IMR-90 (cell line): Measurements from ENCODE around the gene AUTS2. TPM values are rescaled to one million over a fixed set of nuclear protein-coding genes. Genes with fewer than 3 reads are reported as not detected.

Experiments used
- ATAC-seq: fragments of 200-7000 bp; cut with Tn5 transposase; 2 replicates; pipeline ENCODE4 v1.9.1; 2020; ENCODE audit warnings: low read depth, mild to moderate bottlenecking, moderate library complexity
- BruUV-seq: library from RNA; stranded (reverse); fragments of 400-500 nt; replicated peaks from 2 replicates; lab custom pipeline; 2021; lab: Mats Ljungman, UMichigan
- CTCF ChIA-PET: fragments of 300-600 bp; formaldehyde crosslinking; extraction: SDS; loops from one replicate; lab custom pipeline; 2021; ENCODE audit warnings: antibody characterized with exemption; lab: Yijun Ruan, JAX
- POLR2A ChIA-PET: fragments of 300-600 bp; sonication (Branson Sonifier 250); formaldehyde crosslinking; loops from one replicate; lab custom pipeline; 2022; ENCODE audit warnings: antibody characterized with exemption; ENCODE audit not compliant: unreplicated experiment; lab: Charles Lee
- DNase-seq: peaks from one replicate; pipeline ENCODE4 v3.0.0; 2013
- H2AFZ ChIP-seq: replicated peaks from 2 replicates; pipeline ENCODE3; 2013; ENCODE audit warnings: low read length, mild to moderate bottlenecking; ENCODE audit not compliant: poor library complexity
- H2AK5ac ChIP-seq: 2 replicates; pipeline ENCODE4 v1.6.1; 2013; ENCODE audit warnings: low read depth, low read length, inconsistent platforms
- H2AK9ac ChIP-seq: replicated peaks from 2 replicates; pipeline ENCODE3; 2013; ENCODE audit warnings: mild to moderate bottlenecking, low read depth, low read length, moderate library complexity; ENCODE audit not compliant: poor library complexity
- H2BK120ac ChIP-seq: 2 replicates; pipeline ENCODE4 v1.6.1; 2013; ENCODE audit warnings: low read depth, low read length, inconsistent platforms
- H2BK15ac ChIP-seq: 3 replicates; pipeline ENCODE4 v1.6.1; 2013; ENCODE audit warnings: low read depth, low read length, inconsistent platforms
- H2BK20ac ChIP-seq: 2 replicates; pipeline ENCODE4 v1.6.1; 2013; ENCODE audit warnings: low read depth, mild to moderate bottlenecking, inconsistent platforms, low read length, moderate library complexity
- H2BK5ac ChIP-seq: 2 replicates; pipeline ENCODE4 v1.6.1; 2013; ENCODE audit warnings: mild to moderate bottlenecking, low read depth, low read length, inconsistent platforms; ENCODE audit not compliant: poor library complexity, severe bottlenecking
- H3K14ac ChIP-seq: replicated peaks from 2 replicates; pipeline ENCODE4 v1.6.1; 2013; ENCODE audit warnings: low read depth, low read length, inconsistent platforms
- H3K18ac ChIP-seq: 2 replicates; pipeline ENCODE4 v1.6.1; 2013; ENCODE audit warnings: low read depth, low read length, control low read depth
- H3K23ac ChIP-seq: 2 replicates; pipeline ENCODE4 v1.6.1; 2013; ENCODE audit warnings: low read depth, low read length, inconsistent platforms
- H3K27ac ChIP-seq: 2 replicates; pipeline ENCODE4 v1.5.1; 2013; ENCODE audit warnings: mild to moderate bottlenecking, control low read depth, low read length; ENCODE audit not compliant: insufficient read depth
- H3K27me3 ChIP-seq: 2 replicates; pipeline ENCODE4 v1.6.1; 2013; ENCODE audit warnings: low read length; ENCODE audit not compliant: control insufficient read depth, insufficient read depth
- H3K36me3 ChIP-seq: 2 replicates; pipeline ENCODE4 v1.6.1; 2013; ENCODE audit warnings: low read length, mixed read lengths; ENCODE audit not compliant: control insufficient read depth, insufficient read depth
- H3K4ac ChIP-seq: 2 replicates; pipeline ENCODE4 v1.6.1; 2013; ENCODE audit warnings: low read depth, low read length, inconsistent platforms
- H3K4me1 ChIP-seq: 2 replicates; pipeline ENCODE4 v1.6.1; 2013; ENCODE audit warnings: low read length, mixed read lengths; ENCODE audit not compliant: control insufficient read depth, insufficient read depth
- H3K4me2 ChIP-seq: 2 replicates; pipeline ENCODE4 v1.6.1; 2013; ENCODE audit warnings: low read depth, mild to moderate bottlenecking, control low read depth, low read length, moderate library complexity
- H3K4me3 ChIP-seq: 2 replicates; pipeline ENCODE4 v1.5.1; 2013; ENCODE audit warnings: low read depth, mild to moderate bottlenecking, control low read depth, low read length, moderate library complexity; ENCODE audit not compliant: insufficient read depth
- H3K56ac ChIP-seq: 2 replicates; pipeline ENCODE4 v1.6.1; 2013; ENCODE audit warnings: low read length, inconsistent platforms; ENCODE audit not compliant: insufficient read depth; ENCODE audit errors: extremely low read depth
- H3K79me1 ChIP-seq, 2 experiments: 2 replicates each; pipeline ENCODE4 v1.6.1; 2013; ENCODE audit warnings: low read length in 2 of 2, inconsistent platforms in 1 of 2, low read depth in 1 of 2
- H3K9ac ChIP-seq: 2 replicates; pipeline ENCODE4 v1.6.1; 2013; ENCODE audit warnings: low read depth, low read length, control low read depth
- H3K9me1 ChIP-seq: 2 replicates; pipeline ENCODE4 v1.6.1; 2013; ENCODE audit warnings: low read length, inconsistent platforms; ENCODE audit not compliant: insufficient read depth
- H3K9me3 ChIP-seq: 2 replicates; pipeline ENCODE4 v1.6.1; 2013; ENCODE audit warnings: low read length; ENCODE audit not compliant: control insufficient read depth, insufficient read depth
- H4K20me1 ChIP-seq: 2 replicates; pipeline ENCODE4 v1.6.1; 2013; ENCODE audit warnings: low read length, inconsistent platforms; ENCODE audit not compliant: insufficient read depth
- H4K5ac ChIP-seq: 2 replicates; pipeline ENCODE4 v1.6.1; 2013; ENCODE audit warnings: mild to moderate bottlenecking, low read depth, low read length, control low read depth
- H4K8ac ChIP-seq, 2 experiments: 2 replicates each; pipeline ENCODE4 v1.6.1; 2013; ENCODE audit warnings: low read depth in 2 of 2, low read length in 2 of 2, control low read depth in 1 of 2, inconsistent platforms in 1 of 2
- H4K91ac ChIP-seq: 2 replicates; pipeline ENCODE4 v1.6.1; 2013; ENCODE audit warnings: low read depth, low read length, inconsistent platforms; ENCODE audit not compliant: insufficient read depth
- CEBPB ChIP-seq: IDR thresholded peaks from 2 replicates; pipeline ENCODE4 v1.6.1; 2012; ENCODE audit warnings: low read depth, low read length, improper control_type of control experiment
- CTCF ChIP-seq: conservative IDR thresholded peaks from 2 replicates; pipeline ENCODE4 v1.5.1; 2012; ENCODE audit warnings: mild to moderate bottlenecking, low read depth, low read length, improper control_type of control experiment
- ELK1 ChIP-seq: fragments of 150-350 bp; IDR thresholded peaks from 2 replicates; pipeline ENCODE4 v1.6.1; 2016; ENCODE audit warnings: low read depth, mild to moderate bottlenecking, low read length, moderate library complexity, borderline replicate concordance
- FOS ChIP-seq: fragments of 150-350 bp; IDR thresholded peaks from 2 replicates; pipeline ENCODE4 v1.6.1; 2016; ENCODE audit warnings: low read depth, low read length
- MAFK ChIP-seq: IDR thresholded peaks from 2 replicates; pipeline ENCODE4 v1.6.1; 2012; ENCODE audit warnings: low read depth, low read length, improper control_type of control experiment
- MAZ ChIP-seq: IDR thresholded peaks from 2 replicates; pipeline ENCODE4 v1.6.1; 2012; ENCODE audit warnings: low read depth, mild to moderate bottlenecking, low read length, improper control_type of control experiment, moderate library complexity, borderline replicate concordance
- MXI1 ChIP-seq: IDR thresholded peaks from 2 replicates; pipeline ENCODE4 v1.6.1; 2012; ENCODE audit warnings: low read depth, mild to moderate bottlenecking, low read length, moderate library complexity, borderline replicate concordance
- NFE2L2 ChIP-seq: fragments of 150-350 bp; IDR thresholded peaks from 2 replicates; pipeline ENCODE4 v1.6.1; 2016; ENCODE audit warnings: low read depth, mild to moderate bottlenecking, low read length
- RAD21 ChIP-seq: IDR thresholded peaks from 2 replicates; pipeline ENCODE4 v1.6.1; 2012; ENCODE audit warnings: low read length, improper control_type of control experiment
- RCOR1 ChIP-seq: IDR thresholded peaks from 2 replicates; pipeline ENCODE4 v1.6.1; 2012; ENCODE audit warnings: mild to moderate bottlenecking, low read length, improper control_type of control experiment; ENCODE audit not compliant: insufficient replicate concordance
- RFX5 ChIP-seq: IDR thresholded peaks from 2 replicates; pipeline ENCODE4 v1.8.0; 2012; ENCODE audit warnings: low read depth, mild to moderate bottlenecking, low read length, moderate library complexity
- SMC3 ChIP-seq: fragments of 150-350 bp; IDR thresholded peaks from 2 replicates; pipeline ENCODE4 v1.6.1; 2016; ENCODE audit warnings: low read depth, mild to moderate bottlenecking, antibody characterized with exemption, low read length, moderate library complexity
- USF2 ChIP-seq: fragments of 150-350 bp; IDR thresholded peaks from 2 replicates; pipeline ENCODE4 v1.6.1; 2017; ENCODE audit warnings: mild to moderate bottlenecking, antibody characterized with exemption, low read length, low read depth
- WGBS, 2 experiments: methylation state at CpG; one replicate each; pipeline versions ENCODE4 v1.1.5 to v1.1.7; 2013; ENCODE audit warnings: missing lambda C conversion rate in 2 of 2; ENCODE audit not compliant: insufficient read length in 1 of 2; ENCODE audit errors: extremely low coverage in 2 of 2; 5-methylcytosine and 5-hydroxymethylcytosine counted together
- dilution Hi-C: fragments of 300-500 bp; cut with HindIII; formaldehyde crosslinking; loops from one replicate; pipeline ENCODE4 v1.14.3; 2018; ENCODE audit warnings: low sequenced_read_pairs; ENCODE audit not compliant: unreplicated experiment
- in situ Hi-C: fragments of 300-500 bp; cut with MboI; formaldehyde crosslinking; loops from 3 replicates; pipeline ENCODE4 v1.14.3; 2019; ENCODE audit warnings: low sequenced_read_pairs, inconsistent platforms, mixed read lengths
- intact Hi-C: fragments of 100-400 bp; cut with micrococcal nuclease; formaldehyde crosslinking; loops from 2 replicates; pipeline ENCODE4 v1.10.0; 2022
- polyA plus RNA-seq, 3 experiments: library from polyadenylated mRNA; depleted of rRNA; stranded (reverse); fragments of >200 nt; gene quantifications; 2 replicates each; pipeline ENCODE4 v1.2.3, GENCODE V29; 2012; ENCODE audit warnings: low replicate concordance in 1 of 3
- total RNA-seq: library from RNA; depleted of rRNA; stranded (reverse); fragments of >200 nt; gene quantifications from 2 replicates; pipeline ENCODE4 v1.2.3, GENCODE V29; 2012

AUTS2 gene
- total and polyA plus RNA-seq, 2 of the 4 experiments (the other 2 are of a cell fraction), result 0.90 to 3.0 TPM

GRCh38 chr7:70384891-70385290, 786.6 kb downstream of the AUTS2 start:
- no peak overlapping the region for H3K14ac ChIP-seq
- no peaks in the 10 kb centered on the region for H3K9me1 ChIP-seq
- in situ Hi-C loops (no loop called here), intact Hi-C loops (no loop called here), dilution Hi-C loops (no loop called here)
- no peak overlapping the region for H4K5ac ChIP-seq
- H3K23ac ChIP-seq, result no peak overlapping the region
- WGBS, 2 experiments, result 29% methylated on average over 1 of the region's 3 CpGs; no CpG with 5 or more reads in 1 of the 2 experiments
- TF ChIP-seq CEBPB, result no peak
- no peak for TF ChIP-seq MXI1
- TF ChIP-seq NFE2L2, result no peak
- TF ChIP-seq RCOR1, result no peak
- TF ChIP-seq ELK1, result no peak
- no peak for TF ChIP-seq USF2
- no peak for TF ChIP-seq MAZ
- no peak for TF ChIP-seq CTCF
- TF ChIP-seq MAFK, result no peak
- TF ChIP-seq RFX5, result no peak
- TF ChIP-seq FOS, result no peak
- TF ChIP-seq SMC3, result no peak
- TF ChIP-seq RAD21, result no peak
- no peak overlapping the region for H3K18ac ChIP-seq
- no peak overlapping the region for H3K4me3 ChIP-seq
- H3K4me1 ChIP-seq, result no peaks in the 10 kb centered on the region
- no peak overlapping the region for H2BK5ac ChIP-seq
- DNase-seq, result peak; percentile 11
- H3K9ac ChIP-seq, result no peak overlapping the region
- no peak overlapping the region for H3K56ac ChIP-seq
- H3K27ac ChIP-seq, result no peak overlapping the region
- no peak overlapping the region for H4K8ac ChIP-seq
- no peak overlapping the region for H3K4ac ChIP-seq
- no peaks in the 10 kb centered on the region for H4K20me1 ChIP-seq
- no peak overlapping the region for H2AFZ ChIP-seq
- no peak overlapping the region for H2BK20ac ChIP-seq
- BruUV-seq, result no TSS peak
- H3K9me3 ChIP-seq, result no peaks in the 10 kb centered on the region; the same call in 1 of the 2 replicates
- no peaks in the 10 kb centered on the region for H3K79me1 ChIP-seq
- no peak overlapping the region for H4K91ac ChIP-seq
- H2BK120ac ChIP-seq, result no peak overlapping the region
- H2AK9ac ChIP-seq, result no peak overlapping the region
- no peak for ATAC-seq
- no peak overlapping the region for H2BK15ac ChIP-seq
- H3K4me2 ChIP-seq, result no peak overlapping the region
- no peaks in the 10 kb centered on the region for H3K27me3 ChIP-seq
- ChIA-PET POLR2A (no interaction called here), CTCF (no interaction called here)
- no peak overlapping the region for H2AK5ac ChIP-seq
- no peaks in the 10 kb centered on the region for H3K36me3 ChIP-seq
